Lung (tissue), 12 donors: ENCODE results near the gene DENR. TPM values are rescaled to one million over a fixed set of nuclear protein-coding genes. Genes with fewer than 3 reads are reported as not detected.

Experiments used
- ATAC-seq: fragments of 200-7000 bp; cut with Tn5 transposase; one replicate; pipeline ENCODE4 v1.9.1; 2020; ENCODE audit warnings: moderate number of reproducible peaks; ENCODE audit not compliant: insufficient read depth, low FRiP score
- DNase-seq, 3 donors: peaks; one replicate each; pipeline ENCODE4 v3.0.0-alpha.2; 2013 to 2017
- H3K27ac ChIP-seq, 2 donors: one replicate each; pipeline ENCODE4 v1.5.1; 2013; ENCODE audit warnings: mild to moderate bottlenecking in 2 of 2, moderate library complexity in 2 of 2, control low read depth in 1 of 2, inconsistent platforms in 1 of 2, low read depth in 1 of 2, low read length in 1 of 2
- H3K27me3 ChIP-seq, 3 donors: one replicate each; pipeline ENCODE4 v1.5.1; 2013; ENCODE audit warnings: low read length in 2 of 3; ENCODE audit not compliant: control insufficient read depth in 3 of 3, insufficient read depth in 3 of 3
- H3K36me3 ChIP-seq, 4 donors: one replicate each; pipeline ENCODE4 v1.5.1; 2013; ENCODE audit warnings: low read length in 4 of 4, mild to moderate bottlenecking in 1 of 4, moderate library complexity in 1 of 4; ENCODE audit not compliant: control insufficient read depth in 4 of 4, insufficient read depth in 4 of 4
- H3K4me1 ChIP-seq, 5 donors: one replicate each; pipeline ENCODE4 v1.5.1; 2013; ENCODE audit warnings: low read length in 5 of 5, mild to moderate bottlenecking in 2 of 5, moderate library complexity in 1 of 5; ENCODE audit not compliant: control insufficient read depth in 5 of 5, insufficient read depth in 5 of 5
- H3K4me3 ChIP-seq: one replicate; pipeline ENCODE4 v1.5.1; 2013; ENCODE audit warnings: mild to moderate bottlenecking, control low read depth, moderate library complexity
- H3K9ac ChIP-seq, 2 donors: one replicate each; pipeline ENCODE4 v1.5.1; 2013; ENCODE audit warnings: low read length in 2 of 2, control low read depth in 1 of 2; ENCODE audit not compliant: insufficient read depth in 1 of 2
- H3K9me3 ChIP-seq, 4 donors: one replicate each; pipeline ENCODE4 v1.5.1; 2013; ENCODE audit warnings: low read length in 3 of 4, mild to moderate bottlenecking in 1 of 4, moderate library complexity in 1 of 4; ENCODE audit not compliant: control insufficient read depth in 4 of 4, insufficient read depth in 3 of 4
- WGBS, 2 donors: extraction: QIAGEN DNeasy Blood & Tissue Kit; methylation state at CpG; one replicate each; pipeline ENCODE4 v1.1.7; 2013; 5-methylcytosine and 5-hydroxymethylcytosine counted together
- polyA plus RNA-seq, 2 donors: library from polyadenylated mRNA; stranded (reverse); fragments of 200-250 nt; gene quantifications; one replicate each; pipeline ENCODE4 v1.2.1, GENCODE V29; 2013
- total RNA-seq, 2 donors: library from RNA; depleted of rRNA in 1 of 2; stranded (reverse); fragments of >200 nt in 1 of 2; gene quantifications; one replicate each; pipeline ENCODE4 v1.2.1, GENCODE V29; 2014 to 2021
- TF ChIP-seq, protein P1 (sequence below): IDR thresholded peaks from 2 replicates; pipeline ENCODE4 v1.5.1; 2012; ENCODE audit warnings: mild to moderate bottlenecking; ENCODE audit errors: control extremely low read depth, extremely low read depth
- donor health status: control.
- donor health status: control.
- donor health status: Bipolar disorder and iron deficiency.
- donor health status: healthy.
- donor health status: DM: yes; HTN: yes; CAD: no.

DENR gene
- total and polyA plus RNA-seq, 4 donors = 19.5 to 40.2 (median 25.6) TPM

DNA sequence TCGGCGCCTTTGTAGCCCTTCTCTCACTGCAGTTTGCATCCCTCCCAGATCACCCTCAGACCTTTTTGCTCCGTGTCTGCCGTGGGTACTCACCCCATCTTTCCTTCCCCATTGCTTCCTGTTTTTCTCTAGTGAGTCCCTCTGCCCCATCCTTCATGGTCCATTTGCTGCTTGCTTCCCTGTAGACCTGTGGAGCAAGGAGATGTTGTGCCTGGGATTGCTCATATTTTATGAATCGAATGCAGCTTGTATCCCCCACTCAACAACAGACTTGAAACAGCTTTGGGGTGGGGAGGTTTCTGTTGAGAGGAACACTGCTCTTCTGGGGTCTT, 661 bp downstream of the DENR start:
- WGBS, 2 donors = 8 to 13% methylated on average over 5 of the region's 5 CpGs

DNA sequence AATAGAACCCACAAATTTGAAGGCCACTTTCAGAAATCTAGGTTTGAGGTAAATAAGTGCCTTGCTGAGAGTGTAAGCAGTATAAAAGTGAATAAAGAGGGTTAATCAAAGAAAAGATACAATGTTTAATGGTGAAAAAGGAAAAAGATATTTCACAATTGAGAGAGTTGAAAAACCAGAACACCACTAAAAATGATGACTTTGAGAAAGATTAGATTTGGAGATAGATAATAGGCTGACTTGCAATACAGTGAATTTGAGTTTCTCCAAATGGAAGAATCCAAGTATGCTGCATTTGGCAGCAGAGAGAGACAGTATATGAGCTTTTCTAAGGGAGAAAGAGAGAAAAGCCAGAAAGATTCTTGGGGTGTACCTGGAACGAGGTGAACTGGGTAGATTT, 2.2 kb downstream of the DENR start:
- WGBS, 2 donors = 65 to 100% methylated on average over 1 of the region's 1 CpG
- DNase-seq = no peak
- Histone ChIP-seq H3K4me1 (peaks cover 0 to 8% (median 3%) of the 10 kb centered on the region in 5 donors), H3K36me3 (peaks cover 7 to 33% (median 22%) of the 10 kb centered on the region in 4 donors), H3K9ac (peak overlapping the region in 1 of 2 donors; percentile 49), H3K4me3 (no peak overlapping the region), H3K27ac (no peak overlapping the region), H3K9me3 (no peaks in the 10 kb centered on the region), H3K27me3 (no peaks in the 10 kb centered on the region)
- ATAC-seq = no peak
- TF ChIP-seq, protein P1, sequence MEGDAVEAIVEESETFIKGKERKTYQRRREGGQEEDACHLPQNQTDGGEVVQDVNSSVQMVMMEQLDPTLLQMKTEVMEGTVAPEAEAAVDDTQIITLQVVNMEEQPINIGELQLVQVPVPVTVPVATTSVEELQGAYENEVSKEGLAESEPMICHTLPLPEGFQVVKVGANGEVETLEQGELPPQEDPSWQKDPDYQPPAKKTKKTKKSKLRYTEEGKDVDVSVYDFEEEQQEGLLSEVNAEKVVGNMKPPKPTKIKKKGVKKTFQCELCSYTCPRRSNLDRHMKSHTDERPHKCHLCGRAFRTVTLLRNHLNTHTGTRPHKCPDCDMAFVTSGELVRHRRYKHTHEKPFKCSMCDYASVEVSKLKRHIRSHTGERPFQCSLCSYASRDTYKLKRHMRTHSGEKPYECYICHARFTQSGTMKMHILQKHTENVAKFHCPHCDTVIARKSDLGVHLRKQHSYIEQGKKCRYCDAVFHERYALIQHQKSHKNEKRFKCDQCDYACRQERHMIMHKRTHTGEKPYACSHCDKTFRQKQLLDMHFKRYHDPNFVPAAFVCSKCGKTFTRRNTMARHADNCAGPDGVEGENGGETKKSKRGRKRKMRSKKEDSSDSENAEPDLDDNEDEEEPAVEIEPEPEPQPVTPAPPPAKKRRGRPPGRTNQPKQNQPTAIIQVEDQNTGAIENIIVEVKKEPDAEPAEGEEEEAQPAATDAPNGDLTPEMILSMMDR = no peak

More for the DNA sequence above, 661 bp downstream of the DENR start:
- no peak for DNase-seq
- H3K36me3 ChIP-seq = peaks cover 5 to 29% (median 15%) of the 10 kb centered on the region in 4 donors
- TF ChIP-seq, protein P1 = no peak
- H3K27me3 ChIP-seq = no peaks in the 10 kb centered on the region
- peak overlapping the region; percentile 90 to 94 for H3K9ac ChIP-seq
- no peaks in the 10 kb centered on the region for H3K9me3 ChIP-seq
- H3K4me3 ChIP-seq = peak overlapping the region; percentile 87
- H3K4me1 ChIP-seq = peaks cover 0 to 8% (median 3%) of the 10 kb centered on the region in 5 donors
- H3K27ac ChIP-seq = peak overlapping the region in 1 of 2 donors; percentile 63
- no peak for ATAC-seq

DNA sequence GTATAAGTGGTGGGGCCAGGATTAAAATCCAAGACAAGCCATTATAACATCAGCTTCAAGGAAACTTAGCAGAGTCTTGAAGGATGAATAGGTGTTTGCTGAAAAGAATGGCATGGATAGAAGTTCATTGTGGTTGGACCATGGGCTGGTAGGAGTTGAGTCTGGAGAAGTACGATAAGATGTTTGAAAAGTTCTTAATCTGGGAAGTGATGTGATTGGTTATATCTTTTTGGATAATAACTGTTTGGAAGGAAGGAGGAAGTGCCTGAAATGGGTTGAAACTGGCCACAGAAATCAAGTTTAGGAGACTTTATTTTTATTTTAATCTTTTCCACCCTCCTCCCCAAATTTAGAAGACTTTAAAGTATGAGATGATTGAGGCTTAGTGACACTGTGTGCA, 4.9 kb downstream of the DENR start:
- no peak overlapping the region for H3K27ac ChIP-seq
- H3K27me3 ChIP-seq = no peaks in the 10 kb centered on the region
- TF ChIP-seq, protein P1 = no peak
- H3K36me3 ChIP-seq = peaks cover 7 to 38% (median 27%) of the 10 kb centered on the region in 4 donors
- 84 to 87% methylated on average over 1 of the region's 1 CpG for WGBS, 2 donors
- ATAC-seq = no peak
- no peak for DNase-seq
- no peak overlapping the region for H3K9ac ChIP-seq
- H3K9me3 ChIP-seq = no peaks in the 10 kb centered on the region
- peaks cover 0 to 8% (median 3%) of the 10 kb centered on the region in 5 donors for H3K4me1 ChIP-seq
- no peak overlapping the region for H3K4me3 ChIP-seq

DNA sequence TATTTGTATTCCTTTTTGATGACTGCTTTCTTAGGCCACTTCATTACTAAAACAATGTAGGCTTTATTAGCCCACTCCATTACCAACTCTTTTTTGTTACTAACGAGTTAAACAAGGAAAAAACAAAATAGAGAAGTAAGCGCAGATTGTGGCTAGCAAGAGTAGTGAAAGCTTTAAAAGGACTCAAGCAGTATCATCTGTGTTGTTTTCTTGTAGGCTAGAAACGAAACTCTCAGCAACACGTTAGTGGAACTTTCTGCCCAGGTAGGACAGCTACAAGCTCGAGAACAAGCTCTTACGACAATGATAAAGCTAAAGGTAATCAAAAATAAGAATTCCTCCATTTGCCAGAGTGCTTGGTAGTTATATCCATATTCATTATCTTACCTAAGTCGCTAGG, 32.9 kb downstream of the DENR start:
- DNase-seq (no peak), ATAC-seq (no peak)
- Histone ChIP-seq H3K4me3 (no peak overlapping the region), H3K9me3 (no peaks in the 10 kb centered on the region), H3K27ac (no peak overlapping the region), H3K4me1 (no peaks in the 10 kb centered on the region), H3K27me3 (no peaks in the 10 kb centered on the region), H3K36me3 (no peaks in the 10 kb centered on the region), H3K9ac (no peak overlapping the region)
- TF ChIP-seq, protein P1 = no peak
- 81 to 82% methylated on average over 7 of the region's 7 CpGs for WGBS, 2 donors
